NCI-H460 (cell line): Measurements from ENCODE around the gene PPM1A. TPM values are rescaled to one million over a fixed set of nuclear protein-coding genes. Genes with fewer than 3 reads are reported as not detected.

ENCODE experiments used
- DNase-seq: peaks from one replicate; pipeline ENCODE4 v3.0.0-alpha.2; 2016; ENCODE audit warnings: low read depth; ENCODE audit errors: extremely low read depth
- total RNA-seq: library from RNA; depleted of rRNA; stranded (reverse); fragments of >200 nt; shearing (Covaris generic); gene quantifications from 2 replicates; pipeline ENCODE4 v1.2.3, GENCODE V29; 2014

Gene PPM1A
- total RNA-seq, 1 experiment from 2014 or later, result 38.7 TPM

- DNase-seq, result no peak
Observed at GRCh38 chr14:60257865-60258264, 8.8 kb downstream of the PPM1A start.

DNA sequence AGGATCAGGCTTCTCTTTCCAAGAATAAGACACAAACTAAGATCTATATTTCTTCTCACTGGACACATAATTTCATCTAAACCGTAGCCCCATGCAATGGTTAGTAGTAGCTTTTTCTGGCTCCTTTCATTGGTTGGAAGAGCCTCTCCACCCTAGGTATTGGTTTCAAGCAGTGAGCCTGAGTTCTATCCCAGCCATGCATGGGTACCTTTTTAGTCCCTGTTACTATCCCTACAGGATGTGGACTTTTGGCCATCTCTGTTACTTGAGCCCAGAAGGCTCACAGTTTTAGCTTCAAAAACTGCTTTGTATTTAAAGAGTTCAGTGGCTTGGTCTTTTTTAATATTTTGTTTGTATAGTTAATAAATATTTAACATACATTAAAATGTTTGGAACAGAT is 16.1 kb downstream of the PPM1A start:
- no peak for DNase-seq

- no peak for DNase-seq
Observed at GRCh38 chr14:60266021-60266937, 17.3 kb downstream of the PPM1A start.

DNA sequence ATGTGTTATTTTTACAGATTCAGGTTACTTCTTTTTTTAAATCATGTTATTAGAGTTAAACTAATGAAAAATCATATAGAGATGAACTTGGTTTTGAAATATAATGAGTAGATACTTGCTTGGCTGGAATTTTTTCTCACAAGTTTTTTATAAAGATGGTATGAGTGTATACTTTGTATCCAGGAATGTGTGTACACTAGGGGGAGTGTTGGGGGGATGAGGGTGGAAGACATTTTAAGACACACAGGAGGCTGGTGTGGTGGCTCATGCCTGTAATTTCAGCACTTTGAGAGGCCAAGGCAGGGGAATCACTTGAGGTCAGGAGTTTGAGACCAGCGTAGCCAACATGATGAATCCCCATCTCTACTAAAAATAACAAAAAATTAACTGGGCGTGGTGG is 23.2 kb downstream of the PPM1A start:
- DNase-seq, result no peak

DNA sequence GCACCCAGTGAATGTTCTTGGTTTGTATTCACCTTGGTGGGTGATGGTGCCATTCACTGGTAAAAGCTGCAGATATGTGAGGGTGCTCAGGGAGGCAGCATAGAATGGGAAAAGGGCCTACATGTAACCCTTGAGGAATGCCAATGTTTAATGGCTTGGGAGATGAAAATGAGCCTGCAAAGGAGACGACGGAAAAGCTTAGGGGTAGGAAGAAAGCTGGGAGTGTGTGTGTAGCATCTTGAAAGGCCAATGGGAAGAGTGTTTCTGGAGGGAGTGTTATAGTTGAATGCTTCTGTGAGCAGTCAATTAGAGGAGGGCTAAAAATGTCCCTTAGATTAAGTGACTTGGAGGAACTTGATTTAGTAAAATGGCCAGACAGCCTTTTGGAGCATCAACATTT is 24.9 kb downstream of the PPM1A start:
- DNase-seq, result no peak

GRCh38 chr14:60274448-60274847 is 25.4 kb downstream of the PPM1A start:
- DNase-seq, result no peak

DNA sequence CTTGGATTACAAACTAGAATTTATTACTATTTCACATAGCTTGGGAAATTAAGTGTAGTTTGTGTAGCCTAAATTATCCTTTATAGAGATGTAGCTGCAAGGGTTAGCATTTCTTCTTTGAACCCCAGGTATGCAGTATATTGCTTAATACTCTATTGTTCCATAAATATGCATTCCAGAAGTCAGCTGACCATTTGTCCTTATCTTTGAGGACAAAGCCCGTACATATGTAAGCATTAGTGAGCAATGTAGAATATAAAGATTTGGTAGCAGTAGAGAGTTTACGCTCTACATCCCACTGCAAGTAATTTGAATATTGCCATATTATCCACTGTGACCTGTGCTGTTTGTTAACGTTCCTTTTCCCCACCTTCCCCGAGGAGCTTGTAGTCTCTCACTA is 26.9 kb downstream of the PPM1A start:
- no peak for DNase-seq

GRCh38 chr14:60276347-60276746 is 27.3 kb downstream of the PPM1A start:
- DNase-seq, result no peak

DNA sequence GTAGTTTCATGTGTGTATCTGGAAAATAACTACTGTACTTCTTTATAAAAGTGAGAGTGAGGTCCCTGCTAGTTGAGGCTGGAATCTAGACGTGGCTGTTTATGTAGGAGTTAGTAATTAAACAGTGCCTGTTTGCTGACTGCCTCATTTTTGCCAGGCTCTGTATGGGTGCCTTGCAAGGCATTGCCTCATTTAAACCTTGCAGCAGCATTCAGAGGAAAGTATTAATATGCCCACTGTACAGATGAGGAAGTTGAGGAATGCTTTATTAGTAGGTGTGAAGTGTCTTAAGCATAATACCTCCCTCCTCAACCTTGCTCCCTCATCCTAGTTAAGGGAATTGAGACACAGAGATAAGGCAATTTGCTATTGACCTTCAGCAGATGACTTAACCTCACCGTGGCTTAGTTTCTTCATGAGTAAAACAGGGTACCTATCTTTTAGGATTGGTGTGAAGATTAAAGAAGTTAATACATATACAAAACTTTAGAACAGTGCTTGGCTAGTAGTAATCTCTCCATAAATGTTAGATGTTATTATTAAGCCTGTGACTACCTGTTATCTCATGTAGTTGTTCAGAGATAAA is 28.7 kb downstream of the PPM1A start:
- no peak for DNase-seq

DNA sequence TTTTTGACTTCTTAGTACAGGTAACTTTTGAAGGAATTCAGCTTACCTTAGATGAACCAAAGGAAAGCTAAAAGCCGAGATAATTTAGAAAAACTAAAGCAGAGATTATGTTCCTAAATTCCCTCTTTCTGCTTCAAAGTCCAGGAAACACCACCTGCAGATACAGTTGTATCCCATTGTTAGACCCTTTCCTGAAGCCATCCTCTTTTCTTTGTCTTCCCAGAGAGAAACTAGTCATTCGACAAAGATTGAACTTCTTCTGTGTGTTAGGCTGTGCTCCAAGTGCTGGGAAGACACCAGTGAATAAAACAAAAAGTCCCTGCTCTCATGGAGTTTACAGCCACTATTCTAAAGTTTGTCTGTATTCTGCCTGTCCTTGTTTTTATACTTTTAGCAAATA is 29.3 kb downstream of the PPM1A start:
- no peak for DNase-seq

GRCh38 chr14:60287452-60287851 is 38.4 kb downstream of the PPM1A start:
- DNase-seq, result no peak

- no peak for DNase-seq
Observed at GRCh38 chr14:60288279-60288678, 39.3 kb downstream of the PPM1A start.

DNA sequence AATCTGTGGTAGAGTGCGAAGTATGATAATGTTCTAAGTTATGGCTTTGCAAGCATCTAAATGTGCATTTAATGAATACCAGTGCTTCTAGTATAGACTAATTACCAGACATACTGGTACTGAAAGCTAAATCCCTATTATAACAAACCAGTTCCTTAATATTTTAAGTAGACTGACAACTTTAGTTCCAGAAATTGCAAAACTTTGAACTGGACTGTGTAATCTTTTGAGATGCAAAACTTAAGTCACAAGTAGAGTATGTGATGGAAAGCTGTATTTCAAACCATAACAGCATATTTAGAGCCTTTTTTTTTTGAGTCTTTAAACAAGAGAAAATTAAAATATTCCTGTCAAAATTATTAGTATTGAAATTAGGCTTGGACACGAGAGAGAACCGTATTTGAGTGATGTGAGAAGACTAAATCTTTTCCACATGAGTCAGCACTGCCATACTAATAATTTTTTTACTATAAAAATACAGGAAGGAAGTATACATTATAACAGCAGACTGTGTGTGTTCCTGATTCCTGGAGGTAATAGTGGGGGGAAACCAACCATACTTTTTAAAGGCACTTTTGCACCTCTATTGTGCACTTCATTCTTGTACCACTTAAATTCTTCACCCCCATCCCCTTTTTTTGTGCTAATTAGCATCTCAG is 45.5 kb downstream of the PPM1A start:
- DNase-seq, result no peak

DNA sequence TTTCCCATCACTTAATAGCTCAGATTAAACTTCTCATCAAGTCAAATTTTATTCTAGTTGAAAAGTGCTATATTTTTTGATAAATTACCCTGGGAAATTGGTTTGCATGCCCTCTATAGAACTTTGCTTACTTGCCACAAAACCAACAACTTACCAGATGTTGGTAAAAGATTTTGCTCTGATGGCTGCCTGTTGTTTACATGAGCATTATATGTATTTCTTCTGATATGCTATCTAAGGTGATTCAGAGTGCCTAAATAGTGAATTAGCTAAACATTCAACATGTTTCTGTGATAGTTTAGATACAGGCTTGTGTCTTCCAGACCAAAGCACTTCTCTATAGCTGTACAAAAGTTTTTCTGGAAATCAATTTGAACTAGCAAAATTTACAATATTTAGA is 51.0 kb downstream of the PPM1A start:
- no peak for DNase-seq

DNA sequence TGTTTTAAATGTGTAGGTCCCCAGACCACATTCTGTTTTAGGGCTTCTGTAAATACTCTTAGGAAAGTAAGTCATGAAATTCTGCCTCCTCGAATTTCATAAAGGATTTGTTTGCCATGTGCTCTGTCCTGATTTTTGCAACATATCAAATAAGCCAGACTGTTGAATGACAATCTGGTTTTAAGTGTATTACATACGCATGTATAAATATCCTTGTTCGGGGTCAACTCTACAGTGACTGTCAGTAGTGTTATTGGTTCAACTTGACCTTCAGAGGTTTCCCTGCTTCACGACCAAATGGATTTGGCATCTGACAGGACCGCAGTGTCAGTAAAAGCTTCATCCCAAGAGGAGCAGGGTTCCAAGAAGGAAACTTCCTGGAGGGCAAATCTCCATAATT is 52.7 kb downstream of the PPM1A start:
- no peak for DNase-seq

DNA sequence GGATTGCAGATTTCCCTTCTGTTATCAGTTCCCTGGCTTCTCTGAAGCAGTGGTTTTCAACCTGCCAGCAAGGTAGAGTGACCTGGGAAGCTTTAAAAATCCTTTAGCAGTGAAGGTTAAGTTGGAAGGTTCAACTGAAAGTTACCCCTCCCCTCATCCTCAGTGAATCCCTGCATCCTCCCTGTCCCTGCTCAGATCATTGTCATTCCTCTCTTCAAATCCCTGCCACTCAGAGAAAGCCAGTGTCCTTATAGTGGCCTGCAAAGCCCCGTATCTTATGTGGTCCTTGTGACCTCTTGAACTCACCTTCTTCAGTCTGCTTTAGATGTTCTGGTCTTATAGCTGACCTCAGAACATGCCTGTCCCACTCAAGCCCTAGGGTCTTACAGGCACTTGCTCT is 53.6 kb downstream of the PPM1A start:
- no peak for DNase-seq

GRCh38 chr14:60303745-60304144 is 54.7 kb downstream of the PPM1A start:
- DNase-seq, result no peak

DNA sequence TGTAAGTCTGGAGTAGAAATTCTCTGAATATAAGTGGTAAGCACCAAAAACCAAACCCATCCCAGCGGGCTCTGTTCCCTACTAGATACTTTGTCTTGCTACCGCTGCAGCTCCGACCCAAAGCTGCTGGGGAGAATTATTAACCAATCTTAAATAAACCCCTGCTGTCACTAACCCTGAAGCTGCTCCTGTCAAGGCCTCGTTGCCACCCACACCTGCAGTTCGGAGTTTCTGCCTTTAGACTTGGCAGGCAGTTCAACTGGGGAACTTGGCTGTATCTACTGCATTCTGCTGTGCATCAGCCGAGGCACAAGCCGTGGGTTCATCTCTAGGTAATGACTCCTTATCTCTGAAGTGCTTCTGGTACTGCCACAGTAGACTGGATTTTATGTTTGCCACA is 55.5 kb downstream of the PPM1A start:
- no peak for DNase-seq

DNA sequence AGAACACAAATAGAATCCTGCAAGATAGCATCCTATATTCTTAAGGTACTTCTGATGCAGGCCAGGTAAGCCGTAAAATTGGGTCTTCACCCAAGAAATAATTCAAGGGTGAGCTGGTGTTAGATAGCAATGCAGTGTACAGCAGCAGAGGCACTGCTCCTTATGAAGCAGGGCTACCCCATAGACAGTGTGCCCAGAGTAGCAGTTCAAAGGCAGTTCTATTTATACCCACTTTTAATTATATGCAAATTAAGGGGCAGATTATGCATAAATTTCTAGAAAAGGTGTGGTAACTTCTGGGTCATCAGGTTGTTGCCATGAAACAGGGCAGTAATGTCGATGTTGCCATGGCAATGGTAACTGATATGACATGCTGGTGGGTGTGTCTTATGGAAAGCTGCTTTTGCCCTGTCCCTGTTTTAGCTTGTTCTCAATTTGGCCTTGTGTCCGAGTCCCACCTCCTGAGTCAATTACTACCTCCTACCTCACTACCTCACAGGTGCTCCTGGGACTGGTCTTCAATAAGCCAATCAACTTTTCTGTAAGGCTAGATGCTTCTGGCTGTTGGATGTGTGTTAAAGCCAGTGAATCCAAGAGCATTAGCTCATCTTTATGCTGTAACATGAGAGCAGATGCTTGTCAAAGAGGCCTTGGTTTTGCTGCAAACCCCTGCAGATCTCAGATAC is 61.0 kb downstream of the PPM1A start:
- DNase-seq, result no peak

DNA sequence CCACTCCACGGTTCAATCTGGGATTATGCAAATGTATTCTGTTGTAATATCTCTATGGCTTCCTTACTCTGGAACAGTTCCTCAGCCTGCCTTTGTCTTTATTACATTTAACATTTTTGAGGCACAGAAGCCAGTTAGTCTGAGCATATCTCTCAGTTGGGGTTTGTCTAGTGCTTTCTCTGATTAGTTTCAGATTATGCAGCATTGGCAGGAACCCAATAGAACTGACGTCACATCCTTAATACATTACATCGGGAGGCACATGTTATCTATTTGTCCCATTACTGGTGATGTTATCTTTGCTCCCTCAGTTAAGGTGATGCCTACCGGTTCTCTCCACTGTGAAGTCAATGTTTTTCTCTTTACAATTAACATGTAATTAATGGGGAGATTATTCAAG is 62.4 kb downstream of the PPM1A start:
- DNase-seq, result no peak

GRCh38 chr14:60313093-60313492 is 64.1 kb downstream of the PPM1A start:
- DNase-seq, result no peak
